ENCODE data around the gene KANK2.

DNA sequence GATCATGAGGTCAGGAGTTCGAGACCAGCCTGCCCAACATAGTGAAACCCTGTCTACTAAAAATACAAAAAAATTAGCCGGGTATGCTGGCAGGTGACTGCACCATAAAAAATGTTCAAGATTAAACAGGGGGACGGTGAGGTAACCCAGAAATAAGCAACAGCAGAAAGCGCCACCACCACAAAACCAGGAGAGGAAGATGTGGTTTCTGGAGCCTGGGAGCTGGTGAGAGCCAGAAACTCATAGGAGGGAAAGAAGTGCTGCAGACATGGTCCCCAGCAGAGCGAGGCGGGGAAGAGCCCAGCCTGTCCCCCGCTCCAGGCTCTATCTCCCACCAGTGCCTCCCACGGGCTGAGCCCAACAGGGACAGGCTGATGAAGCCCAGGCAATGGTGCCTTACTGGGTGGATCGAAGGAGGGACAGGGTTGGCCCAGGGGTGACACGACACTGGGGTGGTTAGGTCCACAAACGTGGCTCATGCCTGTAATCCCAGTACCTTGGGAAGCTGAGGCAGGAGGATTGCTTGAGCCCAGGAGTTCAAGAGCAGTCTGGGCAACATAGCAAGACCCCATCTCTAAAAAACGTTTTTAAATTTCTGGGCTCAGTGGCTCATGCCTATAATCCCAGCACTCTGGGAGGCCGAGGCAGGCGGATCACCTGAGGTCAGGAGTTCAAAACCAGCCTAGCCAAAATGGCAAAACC, 60.8 kb downstream of the KANK2 start:
- no peak for TF ChIP-seq EZH2 (IDR thresholded peaks at IDR 0.05; ENCODE audit: borderline replicate concordance, low read depth, low read length, poor library complexity, severe bottlenecking)
- TF ChIP-seq, protein P1, sequence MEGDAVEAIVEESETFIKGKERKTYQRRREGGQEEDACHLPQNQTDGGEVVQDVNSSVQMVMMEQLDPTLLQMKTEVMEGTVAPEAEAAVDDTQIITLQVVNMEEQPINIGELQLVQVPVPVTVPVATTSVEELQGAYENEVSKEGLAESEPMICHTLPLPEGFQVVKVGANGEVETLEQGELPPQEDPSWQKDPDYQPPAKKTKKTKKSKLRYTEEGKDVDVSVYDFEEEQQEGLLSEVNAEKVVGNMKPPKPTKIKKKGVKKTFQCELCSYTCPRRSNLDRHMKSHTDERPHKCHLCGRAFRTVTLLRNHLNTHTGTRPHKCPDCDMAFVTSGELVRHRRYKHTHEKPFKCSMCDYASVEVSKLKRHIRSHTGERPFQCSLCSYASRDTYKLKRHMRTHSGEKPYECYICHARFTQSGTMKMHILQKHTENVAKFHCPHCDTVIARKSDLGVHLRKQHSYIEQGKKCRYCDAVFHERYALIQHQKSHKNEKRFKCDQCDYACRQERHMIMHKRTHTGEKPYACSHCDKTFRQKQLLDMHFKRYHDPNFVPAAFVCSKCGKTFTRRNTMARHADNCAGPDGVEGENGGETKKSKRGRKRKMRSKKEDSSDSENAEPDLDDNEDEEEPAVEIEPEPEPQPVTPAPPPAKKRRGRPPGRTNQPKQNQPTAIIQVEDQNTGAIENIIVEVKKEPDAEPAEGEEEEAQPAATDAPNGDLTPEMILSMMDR (conservative IDR thresholded peaks at IDR 0.05; ENCODE audit: low read depth, low read length): no peak

Measured in A673 (cell line).